ENCODE data around the gene LRBA.
"Not testable (repeated sequence)": the region's sequence is repeated elsewhere in the genome, so short reads cannot be mapped to it uniquely, and the experiment has no call there.

Gene LRBA

DNA sequence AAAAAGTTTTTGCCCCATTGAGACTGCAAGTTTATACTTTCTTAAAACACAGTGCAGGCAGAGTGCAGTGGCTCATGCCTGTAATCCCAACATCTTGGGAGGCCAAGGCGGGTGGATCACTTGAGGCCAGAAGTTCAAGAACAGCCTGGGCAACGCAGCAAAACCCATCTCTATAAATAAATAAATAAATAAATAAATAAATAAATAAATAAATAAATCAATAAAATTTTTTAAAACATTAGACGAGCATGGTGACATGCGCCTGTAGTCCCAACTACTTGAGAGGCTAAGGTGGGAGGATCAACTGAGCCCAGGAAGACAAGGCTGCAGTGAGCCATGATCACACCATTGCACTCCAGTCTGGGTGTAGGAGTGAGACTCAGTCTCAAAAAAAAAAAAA lies 213.3 kb downstream of the LRBA start:
- no peak for DNase-seq (ENCODE audit: low read depth)

DNA sequence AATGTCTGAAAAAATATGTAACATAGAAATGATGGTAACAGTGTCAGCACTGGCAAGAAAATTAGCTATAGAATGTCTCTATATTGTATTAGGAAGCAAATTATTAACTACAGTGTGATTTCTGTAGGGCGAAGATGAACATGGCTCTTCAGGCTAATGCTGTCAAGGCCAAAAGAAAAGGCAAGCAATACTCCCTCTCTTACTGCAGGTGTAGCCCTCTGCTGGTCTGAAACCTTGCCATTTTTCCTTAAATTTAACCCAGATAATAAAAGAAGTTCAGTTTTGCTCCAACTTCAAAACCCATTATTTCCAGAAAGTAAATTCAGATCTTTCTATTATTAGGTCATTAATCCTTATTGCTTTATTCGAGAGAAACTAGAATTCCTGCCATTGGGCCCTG lies 215.9 kb downstream of the LRBA start:
- no peak for DNase-seq (ENCODE audit: low read depth)

DNA sequence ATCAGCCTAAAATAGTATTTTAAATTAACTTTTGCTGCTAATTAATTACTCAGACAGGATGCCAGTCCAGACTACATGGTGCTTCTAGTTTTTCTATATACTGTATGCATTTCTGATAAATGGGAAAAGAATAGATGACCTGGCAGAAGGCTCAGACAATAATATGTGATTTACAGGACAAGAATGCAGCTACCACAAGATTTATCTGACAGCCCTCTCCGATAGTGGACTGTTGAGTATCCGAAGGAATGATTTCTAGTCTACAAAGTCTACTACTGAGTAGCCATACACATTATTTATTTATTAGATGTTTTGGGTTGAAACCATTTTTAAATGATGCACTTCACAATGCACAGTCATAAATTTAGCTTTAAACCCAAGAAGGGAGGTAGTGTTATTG lies 220.4 kb downstream of the LRBA start:
- DNase-seq (ENCODE audit: low read depth): peak; percentile 66

DNA sequence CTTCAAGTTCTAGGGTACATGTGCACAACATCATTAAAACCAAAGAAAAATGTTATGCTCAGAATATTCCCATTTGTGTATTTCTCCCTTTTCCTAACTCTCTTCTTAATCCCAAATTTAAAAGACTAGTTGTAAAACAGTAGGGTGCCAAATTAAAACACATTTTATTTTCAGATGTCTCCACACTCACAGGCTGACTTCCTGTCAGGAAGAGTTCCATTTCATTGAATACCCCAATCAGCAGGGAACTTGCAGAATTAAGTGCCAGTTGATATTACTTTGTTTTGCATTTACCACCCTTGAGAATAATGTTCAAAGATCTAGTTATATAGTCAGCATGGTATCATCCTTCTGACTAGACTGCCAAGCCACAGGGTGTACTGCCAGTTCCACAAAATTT lies 225.2 kb downstream of the LRBA start:
- no peak for DNase-seq (ENCODE audit: low read depth)

DNA sequence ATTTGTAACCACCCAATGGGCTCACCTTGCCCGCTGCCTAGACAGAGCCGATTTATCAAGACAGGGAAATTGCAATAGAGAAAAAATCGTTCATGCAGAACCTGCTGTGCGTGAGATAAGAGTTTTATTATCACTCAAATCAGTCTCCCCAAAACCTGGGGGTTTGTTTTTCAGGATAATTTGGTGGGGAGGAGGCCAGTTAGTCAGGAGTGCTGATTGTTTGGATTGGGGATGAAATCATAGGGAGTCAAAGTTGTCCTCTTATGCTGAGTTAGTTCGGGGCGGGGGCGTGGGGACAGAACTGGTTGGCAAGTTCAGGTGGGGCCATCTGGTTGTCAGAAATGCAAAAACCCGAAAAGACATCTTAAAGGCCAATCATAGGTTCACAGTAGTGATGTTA lies 230.1 kb downstream of the LRBA start:
- DNase-seq (ENCODE audit: low read depth): no peak

DNA sequence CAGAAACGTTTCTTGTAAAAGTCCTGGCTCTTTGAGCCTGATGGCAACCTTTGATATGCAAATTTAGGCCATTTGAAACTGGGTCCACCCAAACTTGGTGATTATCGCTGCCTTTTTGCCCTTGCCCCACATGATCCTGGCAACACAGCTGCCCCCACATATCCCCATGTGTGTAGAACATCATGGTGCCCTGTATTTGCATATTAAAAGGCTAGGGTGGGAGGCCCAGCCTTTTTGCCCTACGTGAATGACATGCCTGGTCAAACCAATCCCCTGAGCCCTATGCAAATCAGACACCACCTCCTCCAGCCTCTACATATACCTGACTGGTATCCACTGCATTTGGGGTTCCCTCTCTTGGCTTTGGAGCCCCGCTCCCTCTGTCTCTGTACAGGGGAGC lies 230.8 kb downstream of the LRBA start:
- DNase-seq (ENCODE audit: low read depth): no peak

DNA sequence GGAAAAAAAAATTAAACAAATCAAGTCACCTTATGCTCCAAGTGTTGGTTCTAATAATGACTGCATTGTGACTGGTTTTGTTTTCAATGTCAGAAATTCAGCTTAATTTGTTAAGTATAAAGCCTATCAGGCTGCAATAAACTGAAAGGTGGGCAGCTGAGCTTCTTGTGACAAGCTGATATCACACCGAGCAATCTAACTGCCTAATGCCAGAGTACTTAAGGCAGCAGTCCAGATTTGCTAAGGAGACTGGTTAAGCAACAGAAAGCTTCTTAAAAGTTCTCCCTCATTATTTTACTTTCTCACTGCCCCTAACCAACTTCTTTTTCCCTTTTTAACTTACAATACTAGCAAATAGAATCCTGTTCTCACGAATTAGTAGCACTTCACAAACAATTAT lies 232.2 kb downstream of the LRBA start:
- peak; percentile 24 for DNase-seq (ENCODE audit: low read depth)

DNA sequence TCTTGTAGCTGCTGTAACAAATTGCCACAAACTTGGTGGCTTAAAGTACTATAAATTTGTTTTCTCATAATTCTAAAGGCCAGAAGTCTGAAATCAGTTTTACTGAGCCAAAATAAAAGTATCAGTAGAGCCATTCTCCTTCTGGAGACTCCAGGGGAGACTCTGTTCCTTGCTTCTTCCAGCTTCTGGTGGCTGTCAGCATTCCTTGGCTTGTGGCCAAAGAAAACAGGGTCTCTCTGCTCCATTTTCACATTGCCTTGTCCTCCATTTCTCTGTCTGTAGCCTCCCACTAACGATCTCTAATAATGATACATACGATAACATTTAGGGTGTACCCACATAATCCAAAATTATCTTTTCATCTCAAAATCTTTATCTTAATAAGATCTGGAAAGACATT lies 232.8 kb downstream of the LRBA start:
- DNase-seq (ENCODE audit: low read depth): no peak

DNA sequence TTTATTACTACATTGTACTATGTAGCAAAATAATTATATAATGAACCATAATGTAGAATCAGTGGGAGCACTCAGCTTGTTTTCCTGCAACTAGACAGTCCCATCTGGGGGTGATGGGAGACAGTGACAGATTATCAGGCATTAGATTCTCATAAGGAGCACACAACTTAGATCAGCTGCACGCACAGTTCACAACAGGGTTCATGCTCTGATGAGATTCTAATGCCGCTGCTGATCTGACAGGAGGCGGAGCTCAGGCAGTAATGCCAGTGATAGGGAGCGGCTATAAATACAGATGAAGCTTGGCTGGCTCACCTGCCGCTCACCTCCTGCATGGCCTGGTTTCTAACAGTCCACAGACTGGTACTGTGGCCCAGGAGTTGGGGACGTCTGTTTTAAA lies 233.9 kb downstream of the LRBA start:
- DNase-seq (ENCODE audit: low read depth): no peak

DNA sequence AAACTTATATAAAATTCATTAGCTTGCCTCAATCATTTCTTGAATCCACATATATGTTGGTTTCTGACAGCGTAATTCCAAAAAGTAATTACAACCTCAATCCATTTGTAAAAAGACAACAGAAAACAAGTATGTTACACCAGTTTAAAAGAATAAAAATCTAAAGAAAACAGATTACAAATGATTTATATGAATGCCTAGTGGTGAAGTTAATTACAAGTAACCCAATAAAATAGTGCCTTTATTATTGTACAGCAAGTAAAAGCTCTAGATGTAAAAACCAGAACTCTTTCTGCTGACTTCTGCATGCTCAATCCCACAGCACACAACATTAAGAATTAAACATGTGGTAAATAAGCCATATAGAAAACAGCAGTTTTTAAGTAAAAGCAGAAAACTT lies 235.4 kb downstream of the LRBA start:
- DNase-seq (ENCODE audit: low read depth): no peak

DNA sequence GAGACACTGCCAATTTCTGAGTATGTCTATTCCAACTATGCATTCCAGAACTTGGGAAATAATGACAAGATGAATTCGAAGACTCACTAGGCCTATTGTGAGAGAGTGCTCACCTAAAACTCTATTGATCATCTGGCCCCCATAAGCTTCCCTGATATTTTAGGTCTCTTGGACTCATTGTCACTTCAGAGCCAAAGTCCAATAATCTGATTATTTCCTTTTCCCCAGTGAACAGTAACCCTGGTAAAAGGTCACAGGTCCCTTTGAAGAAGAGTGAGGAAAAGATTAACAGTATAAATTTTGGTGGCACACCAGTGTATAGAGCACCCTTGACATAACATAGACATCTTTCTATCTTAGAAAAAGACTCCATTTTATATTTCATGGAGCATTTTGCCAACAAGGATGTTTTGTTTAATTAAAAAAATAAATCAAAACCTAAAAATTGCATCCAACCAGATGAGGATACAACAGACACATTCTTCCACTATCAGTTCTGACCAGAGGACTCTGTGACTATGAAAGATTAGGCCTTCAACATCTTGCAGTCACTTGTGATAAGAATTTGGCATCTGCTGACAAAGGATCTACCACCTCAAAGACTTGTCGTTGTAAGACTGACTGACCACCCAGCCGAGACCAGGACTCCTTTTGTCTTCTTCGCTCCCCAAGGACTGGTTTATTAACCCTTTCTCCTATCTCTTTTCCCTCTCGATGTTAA lies 241.2 kb downstream of the LRBA start:
- DNase-seq (ENCODE audit: low read depth): no peak

DNA sequence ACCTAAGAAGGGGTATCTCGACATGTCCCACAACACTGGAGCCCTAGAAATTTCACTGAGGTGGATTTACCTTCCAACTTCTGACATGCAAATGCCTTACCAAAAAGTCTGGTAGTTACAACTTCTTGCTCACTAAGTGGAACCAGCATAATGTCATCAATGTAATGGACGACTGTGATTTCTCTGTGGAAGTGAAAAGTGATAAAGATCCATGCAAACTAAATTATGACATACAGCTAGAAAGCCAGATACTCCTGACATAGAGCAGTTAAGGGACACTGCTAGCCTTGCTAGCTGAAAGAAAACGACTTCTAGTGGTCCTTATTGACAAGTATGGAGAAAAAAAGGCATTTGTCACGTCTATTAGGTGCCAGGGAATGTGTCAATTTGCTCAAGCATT lies 242.1 kb downstream of the LRBA start:
- no peak for DNase-seq (ENCODE audit: low read depth)

DNA sequence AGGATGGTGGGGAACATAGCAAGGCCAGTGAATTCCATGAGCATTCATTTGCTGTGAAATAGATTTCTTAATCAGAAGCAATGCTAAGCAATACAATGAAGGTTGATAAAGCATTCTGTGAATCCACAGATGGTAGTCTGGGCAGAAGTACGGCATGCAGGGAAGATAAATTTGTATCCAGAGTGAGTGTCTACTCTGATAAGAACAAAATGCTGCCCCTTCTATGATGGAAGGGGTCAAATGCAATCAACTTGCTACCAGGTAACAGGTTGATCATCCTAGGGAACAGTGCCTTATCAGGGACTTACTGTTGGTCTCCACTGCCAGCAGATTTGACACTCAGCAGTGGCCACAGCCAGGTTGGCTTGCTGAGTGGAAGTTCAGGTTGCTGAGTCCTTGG lies 243.7 kb downstream of the LRBA start:
- no peak for DNase-seq (ENCODE audit: low read depth)

DNA sequence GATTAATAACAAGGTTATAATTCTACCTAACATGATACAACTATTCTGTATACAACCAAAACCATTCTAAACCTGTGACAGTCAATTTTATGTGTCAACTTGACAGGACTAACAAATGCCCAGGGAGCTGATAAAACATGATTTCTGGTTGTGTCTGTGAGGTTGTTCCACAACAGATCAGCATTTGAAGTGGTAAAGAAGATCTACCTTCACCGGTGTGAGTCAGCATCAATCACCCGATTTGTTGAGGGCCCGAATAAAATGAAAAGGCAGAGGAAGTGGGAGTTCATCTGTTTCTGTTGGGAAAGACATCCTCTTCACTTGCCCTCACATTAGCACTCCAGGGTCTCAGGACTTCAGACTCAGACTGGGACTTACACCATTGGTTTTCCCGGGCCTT lies 245.2 kb downstream of the LRBA start:
- peak; percentile 3 for DNase-seq (ENCODE audit: low read depth)

DNA sequence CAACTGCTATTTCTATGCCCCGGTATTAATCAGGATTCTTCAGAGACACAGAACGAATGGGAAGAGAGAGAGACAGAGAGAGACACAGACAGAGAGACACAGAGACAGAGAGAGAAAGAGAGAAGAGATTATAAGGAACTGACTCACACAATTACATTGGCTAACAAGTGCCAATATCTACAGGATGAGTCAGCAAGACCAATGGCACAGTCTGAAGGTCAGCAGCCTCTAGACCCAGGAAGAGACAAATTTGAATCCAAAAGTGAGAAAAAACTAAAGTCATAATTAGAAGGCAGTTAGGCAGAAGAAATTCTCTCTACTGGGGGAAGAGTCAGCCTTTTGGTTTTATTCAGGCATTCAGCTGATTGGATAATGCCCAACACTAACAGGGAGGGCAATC lies 245.8 kb downstream of the LRBA start:
- peak; percentile 78 for DNase-seq (ENCODE audit: low read depth)

DNA sequence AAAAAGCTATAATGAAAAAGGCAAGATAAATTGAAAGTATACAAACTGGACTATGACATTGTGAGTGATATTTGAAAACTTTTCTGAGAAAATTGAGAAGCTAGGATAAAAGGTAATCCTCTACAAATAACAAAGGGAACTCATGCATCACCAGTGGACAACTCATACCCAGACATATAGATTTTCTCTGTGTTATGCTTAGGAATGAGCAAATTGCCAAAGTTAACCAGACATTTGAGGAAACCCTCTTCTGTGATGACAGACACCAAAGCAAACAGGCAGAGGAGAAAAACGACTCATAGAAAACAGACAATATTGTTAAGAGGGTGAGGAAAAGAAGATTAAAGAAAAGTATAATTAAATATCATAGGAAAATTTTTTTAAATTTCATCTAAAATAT lies 246.6 kb downstream of the LRBA start:
- DNase-seq (ENCODE audit: low read depth): no peak

DNA sequence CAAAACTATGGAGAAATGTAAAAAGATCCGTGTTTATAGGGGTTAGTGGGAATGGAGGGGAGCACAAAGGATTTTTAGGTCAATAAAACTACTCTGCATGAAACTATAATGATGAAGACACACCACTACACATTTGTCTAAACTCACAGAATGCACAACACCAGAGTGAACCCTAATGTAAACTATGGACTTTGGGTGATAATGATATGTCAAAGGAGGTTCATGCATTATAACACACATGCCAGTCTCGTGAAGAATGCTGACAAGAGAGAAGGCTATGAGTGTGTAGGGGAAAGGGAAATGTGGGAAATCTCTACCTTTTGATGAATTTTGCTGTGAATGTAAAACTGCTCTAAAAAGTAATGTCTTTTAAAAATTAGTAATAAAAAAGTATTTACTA lies 249.9 kb downstream of the LRBA start:
- DNase-seq (ENCODE audit: low read depth): no peak

DNA sequence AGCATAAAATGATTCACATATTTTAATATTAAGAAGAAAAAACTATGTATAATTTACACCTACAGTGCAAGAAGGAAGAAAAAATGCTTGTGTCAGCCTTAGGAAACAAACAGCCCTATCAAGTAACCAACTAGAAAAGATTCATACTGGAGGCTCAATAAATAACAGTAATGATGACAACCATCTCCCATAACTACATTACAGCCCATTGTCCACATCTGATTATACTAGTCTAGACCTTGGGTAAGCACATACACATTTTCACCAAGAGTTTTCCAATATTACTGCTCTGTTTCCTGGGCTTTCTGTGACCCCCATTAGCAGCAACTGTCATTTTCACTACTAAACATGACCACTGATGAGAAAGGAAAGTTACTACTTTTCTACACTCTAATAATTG lies 263.4 kb downstream of the LRBA start:
- DNase-seq (ENCODE audit: low read depth): no peak

DNA sequence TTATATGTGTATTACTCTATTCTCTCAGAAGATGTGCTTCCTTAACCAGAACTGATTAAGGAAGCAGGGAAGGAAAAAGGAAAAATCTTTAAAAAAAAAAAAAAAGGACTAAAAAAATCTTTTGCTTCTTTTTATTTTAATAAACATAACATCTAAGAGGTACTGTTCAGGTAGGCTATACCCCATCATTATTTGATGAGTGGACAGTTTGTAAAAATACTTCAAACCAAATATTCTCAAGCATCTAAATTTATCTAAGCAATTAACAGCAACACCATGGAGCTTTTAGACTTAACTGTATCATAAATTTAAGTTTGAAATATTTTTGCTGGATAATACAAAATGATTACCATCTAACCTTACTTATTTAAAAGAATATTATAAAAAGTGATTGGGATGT lies 264.3 kb downstream of the LRBA start:
- no peak for DNase-seq (ENCODE audit: low read depth)

DNA sequence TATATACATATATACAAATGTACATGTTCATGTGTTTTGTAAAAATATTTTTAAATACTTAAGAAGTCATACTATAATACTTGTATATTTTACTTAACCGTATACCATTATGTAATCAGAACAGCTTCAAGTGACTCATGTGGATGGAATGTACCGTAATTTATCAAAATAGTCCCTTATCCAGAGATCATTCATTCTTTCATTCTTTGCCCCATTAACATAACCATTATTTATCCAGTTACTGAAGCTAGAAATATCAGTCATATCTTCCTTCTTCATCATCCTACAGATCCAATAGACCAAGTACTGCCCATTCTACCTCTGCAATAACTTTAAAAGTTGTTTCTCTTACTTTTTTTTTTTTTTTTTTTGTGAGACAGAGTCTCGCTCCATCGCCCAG lies 268.9 kb downstream of the LRBA start:
- peak; percentile 57 for DNase-seq (ENCODE audit: low read depth)

DNA sequence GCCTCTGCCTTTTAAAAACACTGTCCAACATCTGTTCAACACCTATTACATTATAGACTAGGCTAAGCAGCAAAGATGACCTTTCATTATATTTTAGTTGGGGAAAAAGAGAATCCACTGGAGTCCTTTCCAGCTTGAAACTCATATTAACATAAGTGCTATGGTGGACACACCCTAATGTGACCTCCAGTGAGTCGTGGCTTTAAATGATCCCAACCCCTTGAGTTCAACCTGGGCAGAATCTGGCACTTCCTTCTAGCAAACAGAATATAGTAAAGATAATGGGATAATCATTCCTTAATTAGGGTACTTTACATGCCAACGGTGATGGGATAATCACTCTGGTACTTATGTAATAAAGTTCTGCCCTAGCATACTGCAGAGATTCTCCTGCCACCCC lies 270.5 kb downstream of the LRBA start:
- no peak for DNase-seq (ENCODE audit: low read depth)

DNA sequence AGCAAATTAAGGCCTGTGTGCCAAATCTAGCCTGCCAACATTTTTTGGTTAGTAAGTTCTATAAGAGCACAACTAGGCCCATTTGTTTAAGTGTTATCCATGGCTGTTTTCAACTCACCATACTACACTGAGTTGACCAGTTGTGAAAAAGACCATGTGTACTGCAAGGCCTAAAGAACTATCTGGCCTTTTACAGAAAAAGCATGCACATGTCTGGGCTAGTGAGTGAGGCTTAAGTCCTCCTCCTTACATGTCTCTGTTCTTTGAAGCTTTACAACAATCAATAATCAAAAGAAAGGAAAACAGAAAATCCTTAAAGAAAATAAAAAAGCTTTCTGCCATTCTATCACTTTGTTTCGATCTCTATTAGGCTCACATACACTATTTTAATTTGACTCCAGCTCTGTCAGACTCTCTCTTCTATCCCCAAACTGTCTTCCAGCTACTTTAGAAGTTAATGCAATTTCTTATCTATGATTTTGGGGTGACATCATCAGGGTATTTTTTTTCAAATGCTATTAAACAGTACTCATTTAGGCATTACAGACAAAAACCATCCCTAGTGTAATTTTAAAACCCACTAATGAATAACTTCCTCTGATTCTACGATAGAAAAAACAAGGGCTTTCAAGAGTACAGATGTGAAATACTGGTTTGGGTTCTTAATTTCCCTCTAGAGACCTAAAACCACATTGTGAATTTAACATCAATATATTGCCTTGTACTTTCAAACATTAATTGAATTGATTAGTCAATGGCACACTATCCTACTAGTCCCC lies 271.3 kb downstream of the LRBA start:
- peak; percentile 31 for DNase-seq (ENCODE audit: low read depth)

DNA sequence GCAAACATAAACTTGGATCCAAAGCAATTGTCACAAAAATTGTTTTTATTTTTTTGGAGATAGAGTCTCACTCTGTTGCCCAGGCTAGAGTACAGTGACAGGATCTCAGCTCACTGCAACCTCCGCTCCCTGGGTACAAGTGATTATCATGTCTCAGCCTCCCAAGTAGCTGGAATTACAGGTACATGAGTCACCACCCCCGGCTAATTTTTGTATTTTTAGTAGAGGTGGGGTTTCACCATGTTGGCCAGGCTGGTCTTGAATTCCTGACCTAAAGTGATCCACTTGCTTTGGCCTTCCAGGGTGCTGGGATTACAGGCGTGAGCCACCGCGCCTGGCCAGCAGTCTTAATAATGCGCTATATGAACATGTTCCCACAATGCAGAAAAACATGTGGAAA lies 272.2 kb downstream of the LRBA start:
- DNase-seq (ENCODE audit: low read depth): not testable (repeated sequence)

DNA sequence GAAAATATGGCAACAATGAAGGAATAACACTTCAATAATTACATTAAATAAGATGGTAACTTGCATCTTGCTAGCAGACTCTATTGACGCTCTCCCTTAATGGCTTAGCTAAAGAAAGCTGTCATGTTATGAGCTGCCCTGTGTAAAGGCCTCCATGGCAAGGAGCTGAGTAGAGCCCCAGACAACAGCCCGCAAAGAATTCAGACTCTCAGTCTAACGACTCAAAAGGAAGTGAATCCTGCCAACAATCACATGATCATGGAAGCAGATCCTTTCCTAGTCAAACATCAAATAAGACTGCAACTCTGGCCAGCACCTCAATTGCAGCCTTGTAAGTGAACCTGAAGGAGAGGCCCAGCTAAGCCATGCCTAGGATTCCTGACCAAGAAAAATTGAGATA lies 275.5 kb downstream of the LRBA start:
- no peak for DNase-seq (ENCODE audit: low read depth)

All from amniotic epithelial cell (primary cell).